Right cardiac atrium (tissue), 5 donors: ENCODE measurements around the gene CEACAM18. TPM values are rescaled to one million over a fixed set of nuclear protein-coding genes. Genes with fewer than 3 reads are reported as not detected.

Experiments used
- ATAC-seq, 2 donors: fragments of 200-7000 bp; cut with Tn5 transposase; one replicate each; pipeline versions ENCODE4 v1.8.0 to v1.9.1; 2020; ENCODE audit warnings: moderate library complexity in 2 of 2, mild to moderate bottlenecking in 1 of 2
- DNase-seq, 3 donors: peaks; one replicate each; pipeline ENCODE4 v3.0.0-alpha.2; 2020
- H3K27ac ChIP-seq: one replicate; pipeline ENCODE4 v1.5.1; 2013; ENCODE audit warnings: mild to moderate bottlenecking, low read length, control low read depth, moderate library complexity
- H3K27me3 ChIP-seq: one replicate; pipeline ENCODE4 v1.6.1; 2013; ENCODE audit not compliant: control insufficient read depth, insufficient read depth
- H3K4me1 ChIP-seq: one replicate; pipeline ENCODE4 v1.6.1; 2013; ENCODE audit warnings: low read length; ENCODE audit not compliant: control insufficient read depth, insufficient read depth
- H3K4me3 ChIP-seq: one replicate; pipeline ENCODE4 v1.5.1; 2013; ENCODE audit warnings: low read length, control low read depth
- H3K9me3 ChIP-seq: one replicate; pipeline ENCODE4 v1.6.1; 2013; ENCODE audit warnings: low read length; ENCODE audit not compliant: control insufficient read depth
- WGBS: extraction: QIAGEN DNeasy Blood & Tissue Kit; methylation state at CpG from one replicate; pipeline ENCODE4 v1.1.7; 2013; 5-methylcytosine and 5-hydroxymethylcytosine counted together
- intact Hi-C, 4 donors: fragments of 100-400 bp; cut with DNase I; formaldehyde crosslinking; loops; one replicate each; pipeline versions ENCODE4 v1.11.0 to v1.14.0; 2022 to 2023
- polyA plus RNA-seq: library from polyadenylated mRNA; stranded (reverse); fragments of 200-250 nt; gene quantifications from one replicate; pipeline ENCODE4 v1.2.3, GENCODE V29; 2013
- total RNA-seq, 4 donors: library from RNA; stranded (reverse); fragmentation: NEBNext Ultra II Directional; extraction: Animal tissue kit (Norgen Biotek cat#: 25700); gene quantifications; one replicate each; pipeline ENCODE4 v1.2.1, GENCODE V29; 2021
- donor health status: healthy with polysubstance abuse.
- donor health status: DM: no; HTN: yes; CAD: no.
- donor health status: DM: no; HTN: no; CAD: no.
- donor health status: DM: no; HTN: yes; CAD: no; lungs with severe emphysema.
- donor health status: DM: yes; HTN: yes; CAD: no.

Gene CEACAM18
- total and polyA plus RNA-seq, 5 donors: not detected

DNA sequence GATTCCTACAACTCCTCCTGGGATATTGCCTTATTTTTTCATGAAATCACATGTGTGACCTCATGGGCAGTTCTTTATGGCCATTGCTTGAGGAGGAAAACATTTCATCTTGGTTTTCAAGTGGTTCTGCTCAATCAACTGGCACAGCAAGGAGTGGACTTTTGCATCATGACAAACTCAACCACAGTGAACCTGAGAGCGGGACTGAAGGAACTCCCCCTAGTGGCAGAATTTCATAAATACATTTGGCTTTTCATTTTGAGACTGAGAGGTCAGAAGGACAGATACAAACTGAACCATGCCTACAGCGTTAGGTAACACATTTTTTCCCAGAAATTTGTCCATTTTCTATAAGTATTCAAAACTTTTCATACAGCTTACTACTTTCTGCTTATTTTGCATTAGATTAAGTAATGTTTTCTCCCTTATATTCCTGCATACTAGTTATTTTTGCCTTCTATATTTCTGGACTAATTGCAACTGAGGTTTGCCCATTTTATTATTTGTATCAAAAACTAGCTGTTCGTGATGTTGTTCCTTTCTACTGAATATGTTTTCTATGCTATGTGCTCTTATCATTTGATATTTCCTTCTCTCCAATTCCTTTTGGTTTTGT lies 36.6 kb downstream of the CEACAM18 start:
- DNase-seq (no peak), ATAC-seq (no peak)
- Histone ChIP-seq H3K27ac (no peak overlapping the region), H3K4me3 (no peak overlapping the region), H3K27me3 (peaks cover 2% of the 10 kb centered on the region), H3K4me1 (no peaks in the 10 kb centered on the region), H3K9me3 (no peaks in the 10 kb centered on the region)
- intact Hi-C loops: no loop called here
- WGBS: 19% methylated on average over 3 of the region's 3 CpGs

DNA sequence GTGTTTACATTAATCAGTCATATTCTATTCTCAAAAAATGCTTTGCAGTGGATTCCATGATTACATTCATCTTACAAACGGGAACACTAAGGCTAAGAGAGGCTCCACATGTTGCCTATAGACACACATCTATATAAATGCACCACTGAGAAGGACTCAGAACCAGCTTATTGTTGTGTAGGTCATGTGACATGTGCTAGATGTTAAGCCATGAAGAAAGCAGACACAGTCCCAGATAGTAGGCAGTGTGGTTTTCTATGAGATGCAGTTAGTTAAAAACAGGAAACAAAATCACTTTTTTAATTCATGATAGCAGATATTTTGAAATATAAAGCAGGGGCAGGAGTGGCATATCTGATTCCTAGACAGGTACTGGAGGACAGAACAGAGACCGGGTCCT lies 42.4 kb downstream of the CEACAM18 start:
- Histone ChIP-seq H3K9me3 (no peaks in the 10 kb centered on the region), H3K4me3 (no peak overlapping the region), H3K4me1 (no peaks in the 10 kb centered on the region), H3K27ac (no peak overlapping the region), H3K27me3 (no peaks in the 10 kb centered on the region)
- ATAC-seq (no peak), DNase-seq (no peak)
- intact Hi-C loops: no loop called here
- 56% methylated on average over 2 of the region's 2 CpGs for WGBS

DNA sequence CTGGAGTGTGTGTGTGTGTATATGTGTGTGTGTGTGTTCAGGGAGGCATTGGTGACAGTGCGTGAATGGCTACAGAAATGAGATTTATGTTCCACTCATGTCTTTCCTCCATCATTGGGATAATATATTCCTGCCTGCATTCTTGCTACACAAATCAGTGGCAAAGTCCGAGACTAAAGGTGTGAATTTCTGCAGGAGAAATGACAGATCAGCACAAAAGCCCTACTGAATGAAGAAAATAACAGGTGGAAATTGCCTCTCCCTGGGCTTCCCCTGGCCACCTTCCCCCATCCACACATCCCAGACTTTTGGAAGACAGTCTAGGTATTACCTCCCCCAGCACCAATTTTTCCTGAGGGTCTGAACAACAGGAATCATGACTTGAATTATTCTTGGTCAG lies 43.0 kb downstream of the CEACAM18 start:
- 83% methylated on average over 2 of the region's 2 CpGs for WGBS
- Histone ChIP-seq H3K4me3 (no peak overlapping the region), H3K9me3 (no peaks in the 10 kb centered on the region), H3K27me3 (no peaks in the 10 kb centered on the region), H3K27ac (no peak overlapping the region), H3K4me1 (no peaks in the 10 kb centered on the region)
- no peak for ATAC-seq
- intact Hi-C loops: no loop called here
- DNase-seq: no peak

DNA sequence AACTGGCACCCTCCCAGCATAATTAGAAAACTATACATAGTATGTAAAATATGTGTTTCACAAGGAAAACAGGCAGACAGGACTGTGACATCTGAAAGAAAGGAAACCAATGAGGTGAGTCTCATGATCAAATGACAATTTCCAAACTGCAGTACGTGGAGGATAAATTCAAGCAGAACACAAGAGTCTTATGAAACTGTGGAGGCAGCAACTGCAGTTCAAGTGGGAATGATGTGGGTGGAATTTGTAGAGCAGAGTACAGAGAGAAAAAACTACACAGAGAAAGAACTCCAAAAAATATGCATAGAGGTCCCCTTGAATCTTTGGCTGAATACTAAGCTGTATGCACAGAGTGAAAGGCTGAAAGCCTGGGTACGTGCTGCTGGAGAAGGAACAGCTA lies 43.4 kb downstream of the CEACAM18 start:
- Histone ChIP-seq H3K27ac (no peak overlapping the region), H3K27me3 (no peaks in the 10 kb centered on the region), H3K4me3 (no peak overlapping the region), H3K4me1 (no peaks in the 10 kb centered on the region), H3K9me3 (no peaks in the 10 kb centered on the region)
- no peak for DNase-seq
- WGBS: 57% methylated on average over 2 of the region's 2 CpGs
- intact Hi-C loops: no loop called here
- ATAC-seq: no peak

DNA sequence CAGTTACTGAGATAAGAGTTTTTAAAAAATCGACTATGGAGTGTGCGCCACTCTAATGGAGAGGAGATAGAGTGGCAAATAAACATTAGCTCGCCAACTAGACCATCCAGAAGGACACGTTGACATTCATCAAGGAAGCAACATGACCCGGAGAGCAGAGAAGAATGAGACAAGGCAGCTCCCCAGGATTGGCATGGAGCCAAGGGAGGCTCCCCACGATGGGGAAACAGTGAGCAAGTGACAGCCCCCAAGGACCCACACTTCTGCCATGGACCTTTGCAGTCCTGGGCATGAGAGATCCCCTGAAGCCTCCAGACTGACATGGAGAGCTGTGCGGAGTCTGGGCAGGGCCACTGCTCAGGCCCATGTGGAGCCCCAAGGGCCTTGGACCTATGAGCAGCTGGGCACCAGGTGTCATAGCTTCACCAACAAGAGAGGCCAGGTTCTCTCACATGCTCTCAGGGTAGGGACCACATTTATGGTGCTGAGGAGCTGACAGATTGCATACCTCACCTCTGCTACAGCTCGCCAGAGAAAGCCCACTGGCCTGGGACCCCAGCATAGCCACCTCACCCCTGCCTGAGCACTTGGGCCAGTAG lies 46.4 kb downstream of the CEACAM18 start:
- H3K4me1 ChIP-seq: no peaks in the 10 kb centered on the region
- DNase-seq (no peak), ATAC-seq (no peak)
- H3K4me3 ChIP-seq: no peak overlapping the region
- no peaks in the 10 kb centered on the region for H3K27me3 ChIP-seq
- no peak overlapping the region for H3K27ac ChIP-seq
- intact Hi-C loops: no loop called here
- H3K9me3 ChIP-seq: no peaks in the 10 kb centered on the region
- 67% methylated on average over 8 of the region's 8 CpGs for WGBS

DNA sequence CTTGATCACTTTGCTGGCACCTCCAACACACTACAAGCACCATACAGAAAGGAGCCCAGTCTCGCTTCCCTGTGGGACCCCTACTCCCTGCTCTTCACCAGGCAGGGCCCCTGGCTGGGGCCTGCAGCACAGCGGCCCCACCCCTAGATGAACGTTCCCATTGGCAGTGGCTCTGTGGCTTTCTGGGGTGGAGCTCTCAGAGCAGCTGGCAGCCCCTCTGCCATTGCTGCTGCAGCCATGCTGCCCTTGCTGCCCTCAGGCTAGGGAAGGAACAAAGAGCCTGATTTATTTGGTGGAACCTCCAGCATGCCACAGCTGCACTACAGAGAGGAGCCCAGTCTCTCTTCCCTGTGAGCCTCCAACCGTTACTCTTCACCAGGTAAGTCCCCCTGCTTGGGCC lies 47.3 kb downstream of the CEACAM18 start:
- no peak overlapping the region for H3K27ac ChIP-seq
- no peaks in the 10 kb centered on the region for H3K9me3 ChIP-seq
- no peak overlapping the region for H3K4me3 ChIP-seq
- H3K27me3 ChIP-seq: no peaks in the 10 kb centered on the region
- DNase-seq (no peak), ATAC-seq (no peak)
- 52% methylated on average over 4 of the region's 4 CpGs for WGBS
- no peaks in the 10 kb centered on the region for H3K4me1 ChIP-seq
- intact Hi-C loops: no loop called here

DNA sequence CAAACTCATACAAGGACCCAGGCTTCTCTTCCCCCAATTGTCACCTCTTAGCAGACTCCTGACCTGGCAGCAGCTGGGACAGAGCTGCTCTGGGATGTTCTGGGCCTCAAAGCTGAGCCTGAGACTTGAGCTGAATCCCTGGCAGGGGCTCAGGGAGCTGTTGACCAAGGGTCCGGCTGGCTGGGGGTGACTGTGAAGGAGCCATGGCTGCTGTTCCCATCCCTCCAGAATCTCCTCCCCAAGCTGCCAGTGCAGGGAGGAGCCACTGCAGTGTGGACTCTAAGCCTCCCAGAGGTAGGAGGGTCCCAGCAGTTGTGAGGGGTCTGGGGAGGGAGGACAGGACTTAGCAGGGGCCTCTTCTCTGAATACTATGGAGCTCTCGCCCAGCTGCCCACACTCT lies 51.0 kb downstream of the CEACAM18 start:
- Histone ChIP-seq H3K27ac (no peak overlapping the region), H3K9me3 (no peaks in the 10 kb centered on the region), H3K27me3 (no peaks in the 10 kb centered on the region), H3K4me1 (no peaks in the 10 kb centered on the region), H3K4me3 (no peak overlapping the region)
- DNase-seq (no peak), ATAC-seq (no peak)
- intact Hi-C loops: no loop called here
- WGBS: 73% methylated on average over 2 of the region's 2 CpGs

DNA sequence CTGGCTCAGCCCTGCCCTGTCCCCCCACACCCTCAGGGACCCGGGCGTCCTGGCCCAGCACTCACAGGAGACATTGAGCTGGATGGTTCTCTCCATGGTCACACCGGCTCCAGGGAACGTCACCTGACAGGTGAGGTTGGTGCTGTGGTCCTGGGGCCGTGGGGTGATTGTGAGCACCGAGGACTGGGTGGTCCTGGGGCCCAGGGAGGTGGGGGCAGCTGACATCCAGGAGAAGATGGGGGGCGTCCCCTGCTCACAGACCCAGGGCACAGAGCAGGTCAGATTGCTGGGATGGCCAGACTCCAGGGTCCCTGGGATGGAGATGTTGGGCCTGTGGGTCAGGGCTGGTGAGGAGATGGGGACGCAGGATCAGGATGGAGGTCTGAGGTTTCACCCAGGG lies 52.3 kb downstream of the CEACAM18 start:
- Histone ChIP-seq H3K27ac (no peak overlapping the region), H3K4me1 (no peaks in the 10 kb centered on the region), H3K9me3 (no peaks in the 10 kb centered on the region), H3K27me3 (no peaks in the 10 kb centered on the region), H3K4me3 (no peak overlapping the region)
- DNase-seq (no peak), ATAC-seq (no peak)
- WGBS: 86% methylated on average over 8 of the region's 8 CpGs
- intact Hi-C loops: no loop called here

DNA sequence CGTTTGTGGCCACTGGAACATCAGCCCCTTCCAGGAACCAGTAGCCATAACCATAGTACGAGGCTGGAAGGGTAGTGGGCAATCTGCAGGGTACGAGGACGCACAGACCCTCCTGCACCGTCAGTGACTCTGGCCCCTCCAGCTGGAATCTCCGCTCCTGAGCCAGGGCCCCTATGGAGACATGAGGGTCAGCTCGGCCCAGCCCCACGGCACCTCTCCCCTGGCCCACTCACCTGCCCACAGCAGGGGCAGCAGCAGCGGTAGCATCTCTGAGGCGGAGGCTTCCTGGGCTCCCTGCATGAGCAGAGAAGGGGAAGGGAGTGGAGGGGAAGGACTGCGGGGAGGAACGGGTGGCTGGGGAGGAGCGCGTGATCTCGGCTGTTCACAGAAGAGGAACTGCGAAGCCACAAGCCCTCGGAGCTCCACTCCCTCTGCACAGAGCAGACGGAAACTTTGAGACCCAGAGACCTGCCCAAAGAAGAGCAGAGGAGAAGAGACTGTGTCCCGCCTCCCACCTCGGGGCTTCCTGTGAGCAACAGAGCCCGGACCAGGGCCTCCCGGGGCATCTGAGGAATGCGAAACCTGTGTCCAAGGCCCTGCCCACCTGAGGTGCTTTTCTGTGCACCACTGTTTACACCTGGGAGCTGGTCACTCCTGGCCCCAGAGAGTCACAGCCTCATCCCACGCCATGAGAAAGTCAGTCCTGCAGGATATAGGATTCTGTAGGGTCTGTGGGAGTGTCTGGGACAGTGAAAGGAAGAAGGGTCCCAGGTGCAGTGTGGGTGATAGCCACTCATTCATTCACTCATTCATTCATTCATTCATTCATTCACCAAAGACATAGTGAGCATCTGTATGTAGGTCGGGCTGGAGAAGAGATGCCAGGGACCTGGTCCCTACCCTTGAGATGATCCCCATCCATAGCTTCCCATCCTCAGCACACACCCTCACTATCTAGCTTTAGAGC lies 53.3 kb downstream of the CEACAM18 start, which contains the start of gene SIGLEC6:
Gene SIGLEC6 (minus strand): TSS at position 322 of the 967 bp plus-strand sequence. CDS start 22 bp downstream, at position 300.
- 40% methylated on average over 25 of the region's 25 CpGs for WGBS
- ATAC-seq: peak; percentile 47 to 75

DNA sequence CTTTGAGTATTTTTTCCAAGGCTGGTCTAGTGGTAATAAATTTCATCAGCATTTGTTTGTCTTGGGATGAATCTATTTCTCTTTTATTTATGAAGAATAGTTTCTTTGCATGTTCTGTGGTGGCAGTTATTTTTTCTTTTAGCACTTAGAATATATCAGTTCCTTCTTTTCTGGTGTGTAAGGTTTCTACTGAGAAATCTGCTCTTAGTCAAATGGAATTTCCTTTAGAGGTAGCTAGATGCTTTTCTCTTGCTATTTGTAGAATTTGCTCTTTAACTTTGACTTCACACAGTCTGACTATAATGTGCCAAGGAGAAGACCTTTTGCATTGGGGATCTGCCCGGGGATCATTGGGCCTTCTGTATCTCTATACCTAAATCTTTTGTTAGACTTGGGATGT lies 57.2 kb downstream of the CEACAM18 start:
- no peak overlapping the region for H3K4me3 ChIP-seq
- WGBS: 75% methylated on average over 1 of the region's 1 CpG
- H3K27me3 ChIP-seq: peaks cover 3% of the 10 kb centered on the region
- no peaks in the 10 kb centered on the region for H3K9me3 ChIP-seq
- H3K4me1 ChIP-seq: no peaks in the 10 kb centered on the region
- DNase-seq (no peak), ATAC-seq (no peak)
- intact Hi-C loops: no loop called here
- H3K27ac ChIP-seq: no peak overlapping the region

More for the DNA sequence above, 53.3 kb downstream of the CEACAM18 start, which contains the start of gene SIGLEC6:
- intact Hi-C loops: no loop called here
- no peaks in the 10 kb centered on the region for H3K27me3 ChIP-seq
- H3K27ac ChIP-seq: no peak within 1 kb of the TSS
- no peaks in the 10 kb centered on the region for H3K9me3 ChIP-seq
- no peaks in the 10 kb centered on the region for H3K4me1 ChIP-seq
- DNase-seq: peak; percentile 41 to 77 (median 76)
- H3K4me3 ChIP-seq: no peak within 1 kb of the TSS

DNA sequence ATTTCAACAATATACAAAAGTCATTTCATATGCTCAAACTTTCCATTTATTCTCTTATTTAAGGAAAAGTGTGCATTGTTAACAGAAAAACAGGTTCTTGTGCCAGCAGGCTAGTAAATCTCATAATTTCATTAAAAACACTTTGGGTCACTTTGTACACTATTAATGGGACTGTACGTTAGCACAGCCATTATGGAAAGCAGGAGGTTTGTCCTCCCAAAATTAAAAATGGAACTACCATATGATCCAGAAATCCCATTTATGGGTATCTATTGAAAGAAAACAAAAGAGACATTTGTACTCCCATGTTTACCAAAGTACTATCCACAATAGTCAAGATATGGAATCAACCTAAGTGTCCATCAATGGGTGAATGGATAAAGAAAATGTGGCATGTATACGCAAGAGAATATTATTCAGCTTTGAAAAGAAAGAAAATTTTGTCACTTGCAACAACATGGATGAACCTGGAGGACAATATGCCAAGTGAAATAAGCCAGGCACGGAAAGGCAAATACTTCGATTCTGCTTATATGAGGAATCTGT lies 61.6 kb downstream of the CEACAM18 start:
- peaks cover 3% of the 10 kb centered on the region for H3K27me3 ChIP-seq
- H3K27ac ChIP-seq: no peak overlapping the region
- ATAC-seq (no peak), DNase-seq (no peak)
- no peaks in the 10 kb centered on the region for H3K9me3 ChIP-seq
- intact Hi-C loops: no loop called here
- no peak overlapping the region for H3K4me3 ChIP-seq
- H3K4me1 ChIP-seq: no peaks in the 10 kb centered on the region
- WGBS: 84% methylated on average over 4 of the region's 4 CpGs
